Measurements from ENCODE around the gene RPS6KA6.

Gene RPS6KA6

GRCh38 chrX:84168095-84168494 is 19.9 kb downstream of the RPS6KA6 start:
- no peak for DNase-seq (ENCODE audit: low spot score)
- TF ChIP-seq CTCF (IDR thresholded peaks at IDR 0.05; ENCODE audit: extremely low read depth, missing control alignments) = no peak

DNA sequence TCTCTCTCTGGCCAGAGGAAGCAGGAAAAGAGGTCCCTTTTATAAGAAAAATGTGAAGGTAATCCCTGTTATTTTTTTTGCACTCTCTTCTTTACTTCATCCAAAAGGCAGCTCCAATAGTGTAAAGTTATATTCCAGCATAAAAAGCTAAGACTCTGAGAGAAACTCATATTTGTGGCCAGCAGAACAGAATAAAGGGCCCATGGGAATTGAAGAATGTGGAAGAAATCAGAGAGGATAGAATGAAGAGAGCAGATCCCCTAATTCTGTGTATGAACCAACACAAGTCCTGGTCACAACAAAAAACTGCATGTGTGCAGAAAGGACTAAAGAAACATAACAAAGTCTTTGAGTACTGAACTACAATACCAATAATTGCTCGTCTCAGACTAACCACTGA is 22.3 kb downstream of the RPS6KA6 start:
- no peak for TF ChIP-seq CTCF (IDR thresholded peaks at IDR 0.05; ENCODE audit: extremely low read depth, missing control alignments)
- no peak for DNase-seq (ENCODE audit: low spot score)

DNA sequence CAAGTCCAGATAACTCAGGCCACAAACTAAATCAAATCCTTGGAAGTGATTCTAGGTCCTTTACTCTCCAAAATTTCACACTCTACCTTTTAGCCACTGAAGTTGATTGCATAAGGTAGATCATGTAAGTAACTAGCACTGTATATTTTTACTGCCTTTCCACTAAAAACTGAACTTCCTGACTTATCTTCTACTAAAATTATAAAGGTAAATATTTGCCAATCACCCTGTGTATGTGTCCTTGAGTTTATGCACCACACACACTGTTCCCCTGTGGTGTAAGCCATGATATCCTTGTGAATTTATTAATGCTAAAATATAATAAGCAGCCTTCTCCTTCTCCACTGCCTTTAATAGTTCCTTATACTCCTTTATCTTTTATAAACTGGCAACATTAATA is 25.6 kb downstream of the RPS6KA6 start:
- TF ChIP-seq CTCF (IDR thresholded peaks at IDR 0.05; ENCODE audit: extremely low read depth, missing control alignments) = no peak
- no peak for DNase-seq (ENCODE audit: low spot score)

GRCh38 chrX:84161641-84162040 is 26.4 kb downstream of the RPS6KA6 start:
- TF ChIP-seq CTCF (IDR thresholded peaks at IDR 0.05; ENCODE audit: extremely low read depth, missing control alignments) = no peak
- DNase-seq (ENCODE audit: low spot score) = no peak

- no peak for DNase-seq (ENCODE audit: low spot score)
- TF ChIP-seq CTCF (IDR thresholded peaks at IDR 0.05; ENCODE audit: extremely low read depth, missing control alignments) = no peak
These were observed 27.3 kb downstream of the RPS6KA6 start for GRCh38 chrX:84160736-84161135.

DNA sequence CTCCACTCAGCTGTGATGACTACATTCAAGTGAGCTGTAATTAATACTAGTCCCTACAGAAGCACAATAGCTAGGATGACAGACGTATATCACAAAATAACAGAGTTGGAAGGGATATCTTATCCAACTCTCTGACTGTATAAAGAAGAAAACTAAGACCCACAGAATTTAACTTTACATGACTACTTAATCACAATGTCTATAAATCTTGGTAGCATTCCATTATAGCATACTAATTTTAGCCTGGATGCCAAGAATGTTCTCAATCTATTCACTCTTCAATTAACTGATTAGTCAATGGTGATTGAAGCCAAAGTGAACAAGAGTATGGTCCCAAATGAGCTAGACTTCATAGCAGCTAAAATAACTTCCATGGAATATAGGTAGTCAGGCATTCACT is 31.2 kb downstream of the RPS6KA6 start:
- TF ChIP-seq CTCF (IDR thresholded peaks at IDR 0.05; ENCODE audit: extremely low read depth, missing control alignments) = no peak
- DNase-seq (ENCODE audit: low spot score) = no peak

DNA sequence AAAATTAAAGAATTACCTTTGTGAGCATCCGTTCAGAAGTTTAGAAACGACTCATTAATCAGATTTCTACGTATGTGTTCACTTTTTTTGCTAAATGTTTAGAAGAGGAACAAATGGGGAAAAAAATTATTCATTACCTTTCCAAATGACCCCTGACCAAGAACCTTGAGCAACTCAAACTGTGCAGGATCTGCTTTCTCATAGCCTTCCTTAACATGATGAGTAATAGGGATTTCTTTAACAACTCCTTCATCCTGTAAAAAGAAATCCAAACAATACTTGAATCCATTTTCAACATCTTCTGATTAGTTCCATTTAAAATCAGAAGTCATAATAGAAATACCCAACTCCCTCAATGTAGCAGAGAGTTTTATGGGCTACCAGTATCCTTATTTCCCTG is 32.1 kb downstream of the RPS6KA6 start:
- TF ChIP-seq CTCF (IDR thresholded peaks at IDR 0.05; ENCODE audit: extremely low read depth, missing control alignments) = no peak

More for the DNA sequence above, 32.1 kb downstream of the RPS6KA6 start:
- DNase-seq (ENCODE audit: low spot score) = no peak

Data from GM20000 (cell line).